GM18507 (cell line): ENCODE measurements around the gene ZBTB8OS.
A peak's percentile ranks its signal among the peaks of the same experiment; 100 is the strongest.
"Not testable (repeated sequence)": the region's sequence is repeated elsewhere in the genome, so short reads cannot be mapped to it uniquely, and the experiment has no call there.

Experiments
- DNase-seq: peaks from one replicate; pipeline ENCODE4 v3.0.0; 2011; ENCODE audit warnings: low read depth; ENCODE audit not compliant: insufficient read length; ENCODE audit errors: extremely low spot score
- FAIRE-seq: peaks from 2 replicates; lab custom pipeline; 2011; peaks lifted over from hg19 to GRCh38; lab: Jason Lieb, UNC

ZBTB8OS gene

DNA sequence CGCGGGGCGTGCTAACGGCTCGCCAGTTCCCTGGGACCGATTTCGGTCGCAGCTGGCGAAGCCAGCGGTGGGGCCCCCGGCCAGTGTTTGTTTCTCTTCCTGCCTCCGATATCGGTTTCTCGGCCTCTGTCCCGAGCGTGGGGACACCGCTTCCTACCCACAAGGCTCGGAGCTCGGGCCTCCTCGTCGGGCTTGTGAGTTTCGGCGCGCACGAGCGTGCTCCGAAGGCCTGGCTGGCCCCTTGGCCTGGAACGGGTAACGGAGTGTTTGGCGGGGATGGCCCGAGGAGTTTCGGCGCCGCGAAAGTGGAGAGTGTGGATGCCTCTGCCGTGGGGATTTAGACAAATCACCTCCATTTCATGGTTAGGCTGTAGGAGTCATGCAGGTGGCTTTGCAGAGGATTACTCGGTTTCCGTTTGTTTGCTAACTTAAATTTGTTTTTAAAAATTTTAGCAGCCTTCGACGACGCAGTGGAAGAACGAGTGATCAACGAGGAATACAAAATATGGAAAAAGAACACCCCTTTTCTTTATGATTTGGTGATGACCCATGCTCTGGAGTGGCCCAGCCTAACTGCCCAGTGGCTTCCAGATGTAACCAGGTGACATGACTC, 1.2 kb upstream of the ZBTB8OS start:
- FAIRE-seq = peak; percentile 36

GRCh38 chr1:32650752-32651460, 556 bp upstream of the ZBTB8OS start, which contains the start of gene RBBP4:
RBBP4 (plus strand) TSS chr1:32651208; CDS start chr1:32651307, 99 bp downstream.
- peak; percentile 93 for FAIRE-seq
- DNase-seq = peak; percentile 93

More for the DNA sequence above, 1.2 kb upstream of the ZBTB8OS start:
- peak; percentile 18 for DNase-seq

DNA sequence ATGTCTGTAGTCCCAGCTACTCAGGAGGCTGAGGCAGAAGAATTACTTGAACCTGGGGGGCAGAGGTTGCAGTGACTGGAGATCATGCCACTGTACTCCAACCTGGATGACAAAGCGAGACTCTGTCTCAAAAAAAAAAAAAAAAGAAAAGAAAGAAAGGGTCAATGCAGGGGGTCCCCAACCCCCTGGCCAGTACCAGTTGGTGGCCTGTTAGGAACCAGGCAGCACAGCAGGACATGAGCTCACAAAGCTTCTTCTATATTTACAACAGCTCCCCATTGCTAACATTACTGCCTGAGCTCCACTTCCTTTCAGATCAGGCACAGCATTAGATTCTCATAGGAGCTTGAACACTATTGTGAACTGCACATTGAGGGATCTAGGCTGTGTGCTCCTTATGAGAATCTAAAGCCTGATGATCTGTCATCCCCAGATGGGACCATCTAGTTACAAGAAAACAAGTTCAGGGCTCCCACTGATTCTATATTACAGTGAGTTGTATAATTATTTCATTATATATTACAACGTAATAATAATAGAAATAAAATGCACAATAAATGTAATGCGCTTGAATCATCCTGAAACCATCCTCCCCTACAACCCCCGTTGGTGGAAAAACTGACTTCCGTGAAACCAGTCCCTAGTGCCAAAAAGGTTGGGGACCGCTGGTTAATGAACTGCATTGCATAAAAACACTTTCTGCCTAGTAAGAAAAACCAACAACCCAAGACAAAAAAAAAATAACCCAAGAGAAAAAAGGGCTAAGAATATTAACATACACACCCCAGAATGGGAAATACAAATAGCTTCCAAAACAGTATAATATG, 2.8 kb downstream of the ZBTB8OS start:
- no peak for FAIRE-seq

DNA sequence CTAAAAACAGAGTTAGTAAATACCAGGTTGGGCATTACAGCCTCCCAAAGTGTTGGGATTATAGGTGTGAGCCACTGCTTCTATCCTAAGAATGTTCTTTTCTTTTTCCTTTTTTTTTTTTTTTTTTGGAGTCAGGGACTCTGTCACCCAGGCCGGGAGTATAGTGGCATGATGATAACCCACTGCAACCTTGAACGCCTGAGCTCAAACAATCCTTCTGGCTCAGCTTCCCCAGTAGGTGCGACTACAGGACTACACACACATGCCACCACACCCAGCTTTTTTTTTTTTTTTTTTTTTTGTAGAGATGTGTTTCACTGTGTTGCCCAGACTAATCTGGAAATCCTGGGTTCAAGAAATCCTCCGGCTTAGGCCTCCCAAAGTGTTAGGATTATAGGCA, 5.9 kb downstream of the ZBTB8OS start:
- DNase-seq = no peak
- no peak for FAIRE-seq

More for the DNA sequence above, 2.8 kb downstream of the ZBTB8OS start:
- no peak for DNase-seq

DNA sequence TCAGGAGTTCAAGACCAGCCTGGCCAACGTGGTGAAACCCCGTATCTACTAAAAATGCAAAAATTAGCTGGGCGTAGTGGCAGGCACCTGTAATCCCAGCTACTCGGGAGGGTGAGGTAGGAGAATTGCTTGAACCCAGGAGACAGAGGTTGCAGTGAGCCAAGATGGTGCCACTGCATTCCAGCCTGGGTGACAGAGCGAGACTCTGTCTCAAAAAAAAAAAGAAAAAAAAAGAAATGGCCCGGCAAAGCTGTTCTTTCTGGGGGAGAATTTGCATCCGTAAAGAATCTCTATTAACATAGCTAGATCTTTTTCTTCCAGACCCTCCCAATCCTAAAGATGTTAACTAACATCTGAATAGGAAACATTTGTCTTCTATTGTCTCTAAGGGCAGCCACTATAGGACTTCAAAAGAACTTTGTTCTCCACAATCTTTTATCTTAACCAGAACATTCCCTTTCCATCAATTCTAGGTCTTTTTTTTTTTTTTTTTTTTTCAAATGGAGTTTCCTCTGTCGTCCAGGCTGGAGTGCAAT, 8.0 kb downstream of the ZBTB8OS start:
- not testable (repeated sequence) for DNase-seq, FAIRE-seq

- no peak for FAIRE-seq
- DNase-seq = no peak
Measured at GRCh38 chr1:32639489-32640075, 10.8 kb downstream of the ZBTB8OS start.

DNA sequence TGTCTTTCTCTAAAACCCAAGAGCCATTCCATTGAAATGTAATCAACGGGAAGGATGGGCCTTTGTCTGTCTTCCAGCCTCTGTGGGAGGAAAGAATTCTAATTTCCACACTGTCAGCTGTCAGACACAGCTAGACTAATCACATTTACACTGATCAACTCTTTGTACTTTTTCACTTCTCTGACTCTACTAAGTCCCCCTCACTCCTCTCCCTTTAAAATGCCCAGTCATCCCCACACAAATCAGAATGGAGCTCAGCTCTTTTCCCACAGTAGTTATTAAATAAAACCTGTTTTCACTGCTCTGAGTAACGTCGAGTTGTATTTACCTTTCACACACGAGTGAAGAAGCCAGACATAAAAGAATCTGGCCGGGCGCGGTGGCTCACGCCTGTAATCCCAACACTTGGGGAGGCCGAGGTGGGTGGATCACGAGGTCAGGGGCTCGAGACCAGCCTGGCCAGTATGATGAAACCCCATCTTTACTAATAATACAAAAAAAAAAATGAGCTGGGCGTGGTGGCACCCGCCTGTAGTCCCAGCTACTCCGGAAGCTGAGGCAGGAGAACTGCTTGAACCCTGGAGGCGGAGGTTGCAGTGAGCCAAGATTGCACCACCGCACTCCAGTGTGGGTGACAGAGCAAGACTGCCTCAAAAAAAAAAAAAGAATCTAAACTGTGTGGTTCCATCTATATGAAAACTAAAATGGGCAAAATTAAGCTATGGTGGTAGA, 13.3 kb downstream of the ZBTB8OS start:
- no peak for FAIRE-seq
- no peak for DNase-seq

DNA sequence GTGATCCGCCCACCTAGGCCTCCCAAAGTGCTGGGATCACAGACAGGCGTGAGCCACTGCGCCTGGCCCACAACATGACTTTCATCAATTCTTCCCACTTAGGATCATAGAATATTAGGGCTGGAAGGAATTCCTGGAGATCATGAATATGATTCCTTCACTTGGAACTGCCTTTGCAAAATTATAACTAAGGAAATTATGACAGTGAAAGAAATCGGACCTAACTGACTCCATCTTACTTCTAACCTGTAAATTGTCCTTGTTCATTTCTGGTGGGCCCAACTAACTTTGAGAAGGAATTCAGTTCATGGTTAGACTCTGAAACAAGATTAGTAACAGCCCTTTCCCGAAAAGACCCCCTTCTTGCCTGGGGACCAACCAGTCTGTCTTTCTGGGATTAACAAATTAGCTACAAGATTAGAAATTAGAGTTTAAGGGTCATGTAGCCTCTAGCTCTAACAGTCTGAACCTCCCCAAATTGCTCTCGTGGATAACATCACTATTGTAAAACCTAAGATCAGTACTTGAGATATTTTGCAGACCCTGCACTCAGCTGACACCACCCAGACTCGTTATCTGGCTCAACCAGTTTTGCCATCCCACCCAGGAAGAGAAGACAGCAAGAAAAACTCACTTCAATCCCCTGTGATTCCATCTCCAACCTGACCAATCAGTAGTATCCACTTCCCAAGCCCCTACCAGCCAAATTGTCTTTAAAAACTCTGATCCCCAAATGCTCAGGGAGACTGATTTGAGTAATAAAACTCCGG, 14.7 kb downstream of the ZBTB8OS start:
- FAIRE-seq (no peak), DNase-seq (no peak)

DNA sequence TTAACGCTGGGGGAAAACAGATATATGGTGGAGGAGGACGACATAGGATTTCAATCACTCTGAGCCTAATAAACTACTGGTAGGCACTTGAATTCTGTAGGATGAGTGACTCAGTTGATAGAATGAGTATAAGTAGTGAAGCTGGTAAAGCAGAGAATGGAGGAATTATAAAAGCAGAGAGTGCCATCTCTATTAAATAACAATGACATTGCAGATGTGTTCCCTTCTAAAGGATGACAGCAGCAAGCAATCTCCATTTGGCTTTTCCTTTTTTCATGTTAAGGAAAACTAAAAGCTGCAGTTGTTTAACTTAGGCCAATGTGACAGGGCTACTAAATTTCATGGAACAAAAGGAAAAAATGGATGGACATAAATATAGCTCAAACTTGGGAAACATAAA, 17.5 kb downstream of the ZBTB8OS start:
- DNase-seq = no peak
- FAIRE-seq = no peak

GRCh38 chr1:32630173-32630572, 20.2 kb downstream of the ZBTB8OS start:
- FAIRE-seq, DNase-seq: not testable (repeated sequence)

DNA sequence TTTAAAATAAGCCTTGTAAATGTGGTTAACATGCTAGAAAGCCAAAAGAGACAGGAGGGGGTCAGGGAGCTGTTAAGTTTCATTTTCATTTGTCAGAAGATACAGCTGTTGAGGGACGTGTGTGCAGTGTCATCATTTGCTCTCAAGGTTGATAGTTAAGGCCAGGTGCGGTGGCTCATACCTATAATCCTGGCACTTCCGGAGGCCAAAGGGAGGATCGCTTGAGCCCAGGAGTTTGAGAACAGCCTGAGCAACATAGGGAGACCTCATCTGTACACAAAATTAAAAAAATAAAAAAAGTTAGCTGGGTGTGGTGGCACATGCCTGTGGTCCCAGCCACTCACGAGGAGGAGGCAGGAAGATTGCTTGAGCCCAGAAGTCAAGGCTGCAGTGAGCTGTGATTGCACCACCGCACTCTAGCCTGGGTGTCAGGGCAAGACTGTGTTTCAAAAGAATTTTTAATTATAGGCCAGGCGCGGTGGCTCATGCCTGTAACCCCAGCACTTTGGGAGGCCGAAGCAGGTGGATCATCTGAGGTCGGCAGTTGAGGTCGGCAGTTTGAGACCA, 22.7 kb downstream of the ZBTB8OS start:
- DNase-seq (no peak), FAIRE-seq (peak; percentile 80)

GRCh38 chr1:32626176-32626575, 24.2 kb downstream of the ZBTB8OS start:
- DNase-seq = no peak

GRCh38 chr1:32623775-32624174, 26.6 kb downstream of the ZBTB8OS start:
- no peak for DNase-seq
- peak; percentile 87 for FAIRE-seq

More at GRCh38 chr1:32626176-32626575, 24.2 kb downstream of the ZBTB8OS start:
- FAIRE-seq = no peak

GRCh38 chr1:32622806-32623681, 27.3 kb downstream of the ZBTB8OS start:
- no peak for DNase-seq
- peak; percentile 73 for FAIRE-seq

DNA sequence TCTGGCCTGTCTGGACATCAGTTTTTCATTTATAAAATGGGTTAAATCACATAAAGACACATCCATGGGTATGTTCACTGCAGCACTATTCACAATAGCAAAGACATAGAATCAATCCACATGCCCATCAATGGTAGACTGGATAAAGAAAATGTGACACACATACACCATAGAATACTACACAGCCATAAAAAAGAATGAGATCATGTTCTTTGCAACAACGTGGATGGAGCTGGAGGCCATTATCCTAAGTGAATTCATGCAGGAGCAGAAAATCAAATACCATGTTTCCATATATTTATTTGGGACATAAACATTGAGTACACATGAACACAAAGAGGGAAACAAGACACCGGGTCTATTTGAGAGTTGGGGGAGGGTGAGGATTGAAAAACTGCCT, 28.1 kb downstream of the ZBTB8OS start:
- DNase-seq (no peak), FAIRE-seq (no peak)

GRCh38 chr1:32619701-32620485, 30.5 kb downstream of the ZBTB8OS start:
- FAIRE-seq (peak; percentile 92), DNase-seq (peak; percentile 45)
